AG10803 (cell line): ENCODE results near the gene COX14.

Source experiments
- DNase-seq: peaks from one replicate; pipeline ENCODE4 v3.0.0; 2010; ENCODE audit warnings: low read depth
- H3K4me3 ChIP-seq: 2 replicates; pipeline ENCODE4 v1.5.1; 2011; ENCODE audit warnings: mild to moderate bottlenecking, low read length, control low read depth
- CTCF ChIP-seq: conservative IDR thresholded peaks from 2 replicates; pipeline ENCODE4 v1.5.1; 2011; ENCODE audit warnings: mild to moderate bottlenecking, low read length, control low read depth, inconsistent platforms

Gene COX14

GRCh38 chr12:50102646-50103309, 9.3 kb upstream of the COX14 start:
- TF ChIP-seq CTCF = no peak
- no peak overlapping the region for H3K4me3 ChIP-seq
- no peak for DNase-seq

- H3K4me3 ChIP-seq = no peak overlapping the region
- no peak for DNase-seq
- no peak for TF ChIP-seq CTCF
Observed at GRCh38 chr12:50103351-50103750, 8.7 kb upstream of the COX14 start.

GRCh38 chr12:50103767-50104321, 8.2 kb upstream of the COX14 start, which contains the start of gene GPD1:
TSS of gene GPD1 (plus strand) at chr12:50104008. CDS start at chr12:50104051, 43 bp downstream.
- H3K4me3 ChIP-seq = no peak within 1 kb of the TSS
- DNase-seq = peak; percentile 25
- no peak for TF ChIP-seq CTCF

- TF ChIP-seq CTCF = no peak
- DNase-seq = no peak
- no peak overlapping the region for H3K4me3 ChIP-seq
Observed at GRCh38 chr12:50104417-50105366, 7.3 kb upstream of the COX14 start.

- DNase-seq = no peak
- no peak for TF ChIP-seq CTCF
- no peak overlapping the region for H3K4me3 ChIP-seq
Observed at GRCh38 chr12:50105913-50106450, 6.1 kb upstream of the COX14 start.

- no peak for DNase-seq
- H3K4me3 ChIP-seq = no peak overlapping the region
- TF ChIP-seq CTCF = no peak
Observed at GRCh38 chr12:50106907-50107306, 5.1 kb upstream of the COX14 start.
